Placental pericyte (primary cell): ENCODE data around the gene SSR3. TPM values are rescaled to one million over a fixed set of nuclear protein-coding genes. Genes with fewer than 3 reads are reported as not detected.

ENCODE experiments used
- total RNA-seq: library from RNA; depleted of rRNA; stranded (reverse); fragments of >200 nt; gene quantifications from 2 replicates; pipeline ENCODE4 v1.2.3, GENCODE V29; 2012

Gene SSR3
- 407 and 638 TPM in 2 replicates for total RNA-seq

DNA sequence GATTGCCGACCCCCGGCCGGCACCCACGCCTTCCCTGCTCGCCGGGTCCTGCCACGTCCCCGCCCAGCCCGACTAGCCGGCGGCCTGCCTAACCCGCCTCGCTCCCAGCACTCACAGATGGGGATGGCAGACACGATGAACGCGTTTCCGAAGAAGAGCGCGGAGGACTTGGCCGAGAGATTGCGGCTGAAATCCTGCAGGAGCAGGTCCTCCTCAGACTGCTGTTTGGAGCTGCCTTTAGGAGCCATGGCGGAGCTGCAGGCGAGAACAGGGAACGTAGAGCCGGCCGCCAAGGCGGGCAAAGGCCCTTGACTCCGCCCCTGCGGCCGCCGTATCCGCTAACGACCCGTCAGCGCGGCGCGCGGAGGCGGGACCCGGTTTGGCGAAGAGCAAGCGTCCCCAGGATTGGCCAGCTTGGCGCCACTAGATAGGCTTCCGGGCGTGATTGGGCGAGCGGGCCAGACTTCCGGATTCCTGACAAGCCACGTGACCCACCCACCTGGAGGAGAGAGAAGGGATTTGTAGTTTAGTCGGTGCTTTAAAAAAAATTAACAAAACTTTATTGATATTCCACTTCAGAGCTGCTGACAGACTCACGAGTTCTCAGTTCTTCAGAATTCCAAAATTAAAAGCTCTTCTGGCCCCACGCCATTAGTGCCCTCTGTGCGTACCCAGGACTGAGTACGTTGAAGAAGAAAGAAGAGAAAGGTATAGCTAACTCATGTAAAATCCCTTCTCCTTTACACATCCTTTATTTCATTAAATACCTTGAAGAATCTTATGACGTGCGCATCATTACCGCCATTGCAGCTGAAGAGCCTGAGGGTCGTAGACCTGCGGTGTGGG is at the start of gene SSR3:
TSS of gene SSR3 (minus strand) at position 276 of the 846 bp plus-strand sequence. CDS start at position 248, 28 bp downstream.

Other genes with a start within 250 kb of the SSR3 start
- gene TIPARP, start 119.5 kb upstream of the SSR3 start, total RNA-seq: 157 and 225 TPM in 2 replicates